Chondrocyte (in vitro differentiated cells): ENCODE measurements around the gene DEAF1. TPM values are rescaled to one million over a fixed set of nuclear protein-coding genes. Genes with fewer than 3 reads are reported as not detected.
"Not testable (repeated sequence)": the region's sequence is repeated elsewhere in the genome, so short reads cannot be mapped to it uniquely, and the experiment has no call there.

Experiments
- DNase-seq: peaks from one replicate; pipeline ENCODE4 v3.0.0; 2021; ENCODE audit warnings: mixed read lengths, low spot score
- H3K27ac Mint-ChIP-seq: one replicate; pipeline ENCODE4 v1.8.0; 2021; ENCODE audit warnings: mild to moderate bottlenecking, moderate library complexity, mixed read lengths; ENCODE audit not compliant: unreplicated experiment
- H3K27me3 Mint-ChIP-seq: 2 replicates; pipeline ENCODE4 v1.8.0; 2021; ENCODE audit warnings: low read depth, mixed read lengths
- H3K36me3 Mint-ChIP-seq: 2 replicates; pipeline ENCODE4 v1.8.0; 2021; ENCODE audit warnings: low read depth, mixed read lengths
- H3K4me1 Mint-ChIP-seq: 2 replicates; pipeline ENCODE4 v1.8.0; 2021; ENCODE audit warnings: low read depth, mild to moderate bottlenecking, mixed read lengths
- H3K4me3 Mint-ChIP-seq: one replicate; pipeline ENCODE4 v1.8.0; 2021; ENCODE audit warnings: mild to moderate bottlenecking, moderate library complexity, mixed read lengths; ENCODE audit not compliant: unreplicated experiment
- H3K9me3 Mint-ChIP-seq: 2 replicates; pipeline ENCODE4 v1.8.0; 2021; ENCODE audit warnings: low read depth, mixed read lengths
- CTCF ChIP-seq: fragments of 200-600 bp; sonication (generic); IDR thresholded peaks from 2 replicates; pipeline ENCODE4 v1.5.0; 2021; ENCODE audit warnings: antibody characterized with exemption, mild to moderate bottlenecking, moderate library complexity
- total RNA-seq: library from RNA; stranded (reverse); gene quantifications from 3 replicates; pipeline ENCODE4 v1.2.1, GENCODE V29; 2021

Gene DEAF1
- total RNA-seq, 1 donor from 2014 or later: 67.6 TPM

- H3K4me3 Mint-ChIP-seq: no peak overlapping the region
- TF ChIP-seq CTCF: no peak
- H3K27me3 Mint-ChIP-seq: no peaks in the 10 kb centered on the region
- no peak overlapping the region for H3K27ac Mint-ChIP-seq
- H3K9me3 Mint-ChIP-seq: no peaks in the 10 kb centered on the region
- no peaks in the 10 kb centered on the region for H3K4me1 Mint-ChIP-seq
- peaks cover 6% of the 10 kb centered on the region for H3K36me3 Mint-ChIP-seq
- no peak for DNase-seq
Measured at GRCh38 chr11:657691-658126, 37.3 kb downstream of the DEAF1 start.

- Mint-ChIP-seq H3K36me3 (peaks cover 8% of the 10 kb centered on the region), H3K4me3 (no peak overlapping the region), H3K9me3 (no peaks in the 10 kb centered on the region), H3K27ac (no peak overlapping the region), H3K4me1 (no peaks in the 10 kb centered on the region), H3K27me3 (no peaks in the 10 kb centered on the region)
- DNase-seq: no peak
- no peak for TF ChIP-seq CTCF
Measured at GRCh38 chr11:656866-657265, 38.2 kb downstream of the DEAF1 start.

GRCh38 chr11:656426-656825 is 38.6 kb downstream of the DEAF1 start:
- no peaks in the 10 kb centered on the region for H3K9me3 Mint-ChIP-seq
- no peaks in the 10 kb centered on the region for H3K4me1 Mint-ChIP-seq
- peaks cover 7% of the 10 kb centered on the region for H3K36me3 Mint-ChIP-seq
- DNase-seq: no peak
- no peak overlapping the region for H3K4me3 Mint-ChIP-seq
- H3K27me3 Mint-ChIP-seq: no peaks in the 10 kb centered on the region
- no peak overlapping the region for H3K27ac Mint-ChIP-seq
- TF ChIP-seq CTCF: no peak

- H3K27ac Mint-ChIP-seq: no peak overlapping the region
- H3K4me3 Mint-ChIP-seq: no peak overlapping the region
- no peaks in the 10 kb centered on the region for H3K4me1 Mint-ChIP-seq
- DNase-seq: no peak
- no peaks in the 10 kb centered on the region for H3K9me3 Mint-ChIP-seq
- H3K36me3 Mint-ChIP-seq: peaks cover 8% of the 10 kb centered on the region
- no peak for TF ChIP-seq CTCF
- no peaks in the 10 kb centered on the region for H3K27me3 Mint-ChIP-seq
Measured at GRCh38 chr11:655036-655726, 39.8 kb downstream of the DEAF1 start.

- not testable (repeated sequence) for H3K4me1 Mint-ChIP-seq, H3K9me3 Mint-ChIP-seq, H3K4me3 Mint-ChIP-seq, H3K27ac Mint-ChIP-seq, H3K27me3 Mint-ChIP-seq, DNase-seq
- peaks cover 11% of the 10 kb centered on the region for H3K36me3 Mint-ChIP-seq
Measured at GRCh38 chr11:654444-654843, 40.6 kb downstream of the DEAF1 start.

- H3K27ac Mint-ChIP-seq: no peak overlapping the region
- TF ChIP-seq CTCF: no peak
- no peaks in the 10 kb centered on the region for H3K27me3 Mint-ChIP-seq
- no peaks in the 10 kb centered on the region for H3K9me3 Mint-ChIP-seq
- peaks cover 11% of the 10 kb centered on the region for H3K36me3 Mint-ChIP-seq
- H3K4me1 Mint-ChIP-seq: no peaks in the 10 kb centered on the region
- no peak for DNase-seq
- no peak overlapping the region for H3K4me3 Mint-ChIP-seq
Measured at GRCh38 chr11:653837-654236, 41.2 kb downstream of the DEAF1 start.

- H3K27ac Mint-ChIP-seq, H3K27me3 Mint-ChIP-seq, H3K4me1 Mint-ChIP-seq, H3K4me3 Mint-ChIP-seq, H3K9me3 Mint-ChIP-seq, DNase-seq: not testable (repeated sequence)
- peaks cover 12% of the 10 kb centered on the region for H3K36me3 Mint-ChIP-seq
Measured at GRCh38 chr11:653136-653535, 41.9 kb downstream of the DEAF1 start.
